PC-3 (cell line): ENCODE results near the gene PABPN1.
"Not testable (repeated sequence)": the region's sequence is repeated elsewhere in the genome, so short reads cannot be mapped to it uniquely, and the experiment has no call there.

Experiments used
- EZH2 ChIP-seq: fragments of 300-600 bp; sonication (generic); IDR thresholded peaks from one replicate; pipeline ENCODE4 v1.6.1; 2017; ENCODE audit warnings: antibody characterized with exemption, mild to moderate bottlenecking, low read length; ENCODE audit not compliant: unreplicated experiment
- TF ChIP-seq, protein P1 (sequence below): fragments of 300-600 bp; sonication (generic); conservative IDR thresholded peaks from 2 replicates; pipeline ENCODE4 v1.5.1; 2017; ENCODE audit warnings: antibody characterized with exemption, low read depth, mild to moderate bottlenecking, low read length

DNA sequence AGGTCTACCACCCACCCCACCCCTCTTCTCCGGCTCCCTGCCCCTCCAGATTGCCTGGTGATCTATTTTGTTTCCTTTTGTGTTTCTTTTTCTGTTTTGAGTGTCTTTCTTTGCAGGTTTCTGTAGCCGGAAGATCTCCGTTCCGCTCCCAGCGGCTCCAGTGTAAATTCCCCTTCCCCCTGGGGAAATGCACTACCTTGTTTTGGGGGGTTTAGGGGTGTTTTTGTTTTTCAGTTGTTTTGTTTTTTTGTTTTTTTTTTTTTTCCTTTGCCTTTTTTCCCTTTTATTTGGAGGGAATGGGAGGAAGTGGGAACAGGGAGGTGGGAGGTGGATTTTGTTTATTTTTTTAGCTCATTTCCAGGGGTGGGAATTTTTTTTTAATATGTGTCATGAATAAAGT is 4.5 kb downstream of the PABPN1 start:
- TF ChIP-seq, protein P1, sequence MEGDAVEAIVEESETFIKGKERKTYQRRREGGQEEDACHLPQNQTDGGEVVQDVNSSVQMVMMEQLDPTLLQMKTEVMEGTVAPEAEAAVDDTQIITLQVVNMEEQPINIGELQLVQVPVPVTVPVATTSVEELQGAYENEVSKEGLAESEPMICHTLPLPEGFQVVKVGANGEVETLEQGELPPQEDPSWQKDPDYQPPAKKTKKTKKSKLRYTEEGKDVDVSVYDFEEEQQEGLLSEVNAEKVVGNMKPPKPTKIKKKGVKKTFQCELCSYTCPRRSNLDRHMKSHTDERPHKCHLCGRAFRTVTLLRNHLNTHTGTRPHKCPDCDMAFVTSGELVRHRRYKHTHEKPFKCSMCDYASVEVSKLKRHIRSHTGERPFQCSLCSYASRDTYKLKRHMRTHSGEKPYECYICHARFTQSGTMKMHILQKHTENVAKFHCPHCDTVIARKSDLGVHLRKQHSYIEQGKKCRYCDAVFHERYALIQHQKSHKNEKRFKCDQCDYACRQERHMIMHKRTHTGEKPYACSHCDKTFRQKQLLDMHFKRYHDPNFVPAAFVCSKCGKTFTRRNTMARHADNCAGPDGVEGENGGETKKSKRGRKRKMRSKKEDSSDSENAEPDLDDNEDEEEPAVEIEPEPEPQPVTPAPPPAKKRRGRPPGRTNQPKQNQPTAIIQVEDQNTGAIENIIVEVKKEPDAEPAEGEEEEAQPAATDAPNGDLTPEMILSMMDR: not testable (repeated sequence)
- TF ChIP-seq EZH2: not testable (repeated sequence)
